ENCODE data around the gene POGZ.

Gene POGZ

DNA sequence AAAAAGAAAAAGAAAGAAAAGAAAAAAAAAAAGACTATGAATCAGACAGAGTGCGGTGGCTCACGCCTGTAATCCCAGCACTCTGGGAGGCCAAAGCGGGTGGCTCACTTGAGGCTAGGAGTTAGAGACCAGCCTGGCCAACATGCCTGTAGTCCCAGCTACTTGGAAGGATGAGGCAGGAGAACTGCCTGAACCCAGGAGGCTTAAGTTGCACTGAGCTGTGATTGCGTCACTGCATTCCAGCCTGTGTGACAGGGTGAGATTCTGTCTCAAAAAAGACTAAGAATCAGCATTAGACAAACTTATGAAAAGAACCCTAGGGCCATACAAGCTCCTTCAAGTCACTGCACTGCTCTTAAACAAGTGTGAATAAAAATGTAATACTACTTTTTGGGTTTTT lies 43.1 kb downstream of the POGZ start:
- no peak; the same call in 2 of the 3 replicates for ATAC-seq
- TF ChIP-seq SNAI2 (CRISPR knock-in tag; IDR thresholded peaks at IDR 0.05) = no peak
- no peak for TF ChIP-seq RARB (CRISPR knock-in tag; IDR thresholded peaks at IDR 0.05)
- TF ChIP-seq ZC3H10 (CRISPR knock-in tag; IDR thresholded peaks at IDR 0.05) = no peak
- TF ChIP-seq CSDC2 (CRISPR knock-in tag; IDR thresholded peaks at IDR 0.05) = no peak
- no peak for TF ChIP-seq TCF4 (CRISPR knock-in tag; IDR thresholded peaks at IDR 0.05; ENCODE audit: borderline replicate concordance)
- TF ChIP-seq, protein P1, sequence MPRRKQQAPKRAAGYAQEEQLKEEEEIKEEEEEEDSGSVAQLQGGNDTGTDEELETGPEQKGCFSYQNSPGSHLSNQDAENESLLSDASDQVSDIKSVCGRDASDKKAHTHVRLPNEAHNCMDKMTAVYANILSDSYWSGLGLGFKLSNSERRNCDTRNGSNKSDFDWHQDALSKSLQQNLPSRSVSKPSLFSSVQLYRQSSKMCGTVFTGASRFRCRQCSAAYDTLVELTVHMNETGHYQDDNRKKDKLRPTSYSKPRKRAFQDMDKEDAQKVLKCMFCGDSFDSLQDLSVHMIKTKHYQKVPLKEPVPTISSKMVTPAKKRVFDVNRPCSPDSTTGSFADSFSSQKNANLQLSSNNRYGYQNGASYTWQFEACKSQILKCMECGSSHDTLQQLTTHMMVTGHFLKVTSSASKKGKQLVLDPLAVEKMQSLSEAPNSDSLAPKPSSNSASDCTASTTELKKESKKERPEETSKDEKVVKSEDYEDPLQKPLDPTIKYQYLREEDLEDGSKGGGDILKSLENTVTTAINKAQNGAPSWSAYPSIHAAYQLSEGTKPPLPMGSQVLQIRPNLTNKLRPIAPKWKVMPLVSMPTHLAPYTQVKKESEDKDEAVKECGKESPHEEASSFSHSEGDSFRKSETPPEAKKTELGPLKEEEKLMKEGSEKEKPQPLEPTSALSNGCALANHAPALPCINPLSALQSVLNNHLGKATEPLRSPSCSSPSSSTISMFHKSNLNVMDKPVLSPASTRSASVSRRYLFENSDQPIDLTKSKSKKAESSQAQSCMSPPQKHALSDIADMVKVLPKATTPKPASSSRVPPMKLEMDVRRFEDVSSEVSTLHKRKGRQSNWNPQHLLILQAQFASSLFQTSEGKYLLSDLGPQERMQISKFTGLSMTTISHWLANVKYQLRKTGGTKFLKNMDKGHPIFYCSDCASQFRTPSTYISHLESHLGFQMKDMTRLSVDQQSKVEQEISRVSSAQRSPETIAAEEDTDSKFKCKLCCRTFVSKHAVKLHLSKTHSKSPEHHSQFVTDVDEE (CRISPR knock-in tag; IDR thresholded peaks at IDR 0.05) = no peak

DNA sequence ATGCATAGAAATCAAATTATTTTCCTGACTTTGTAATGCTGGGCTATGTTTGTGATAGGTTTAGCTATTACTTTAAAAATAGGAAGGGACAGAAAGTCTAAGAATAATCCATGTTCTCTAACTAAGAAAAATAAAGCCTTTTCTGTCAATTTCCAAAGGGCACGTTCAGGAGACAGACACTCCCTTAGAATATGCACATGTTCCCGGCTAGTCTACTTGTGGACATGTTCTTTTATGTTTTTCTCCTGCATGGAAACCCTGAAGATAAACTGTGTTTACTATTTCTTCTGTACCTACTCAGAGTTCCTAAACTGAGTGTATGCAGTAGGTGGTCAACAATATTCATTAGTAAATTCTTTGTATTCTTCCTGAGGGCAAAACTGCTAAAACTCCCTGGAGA lies 47.4 kb downstream of the POGZ start:
- no peak for TF ChIP-seq ESRRG (CRISPR knock-in tag; IDR thresholded peaks at IDR 0.05)
- no peak for TF ChIP-seq ZNF70 (CRISPR knock-in tag; IDR thresholded peaks at IDR 0.05)
- TF ChIP-seq TOX (CRISPR knock-in tag; IDR thresholded peaks at IDR 0.05; ENCODE audit: borderline replicate concordance) = no peak
- TF ChIP-seq, protein P2, sequence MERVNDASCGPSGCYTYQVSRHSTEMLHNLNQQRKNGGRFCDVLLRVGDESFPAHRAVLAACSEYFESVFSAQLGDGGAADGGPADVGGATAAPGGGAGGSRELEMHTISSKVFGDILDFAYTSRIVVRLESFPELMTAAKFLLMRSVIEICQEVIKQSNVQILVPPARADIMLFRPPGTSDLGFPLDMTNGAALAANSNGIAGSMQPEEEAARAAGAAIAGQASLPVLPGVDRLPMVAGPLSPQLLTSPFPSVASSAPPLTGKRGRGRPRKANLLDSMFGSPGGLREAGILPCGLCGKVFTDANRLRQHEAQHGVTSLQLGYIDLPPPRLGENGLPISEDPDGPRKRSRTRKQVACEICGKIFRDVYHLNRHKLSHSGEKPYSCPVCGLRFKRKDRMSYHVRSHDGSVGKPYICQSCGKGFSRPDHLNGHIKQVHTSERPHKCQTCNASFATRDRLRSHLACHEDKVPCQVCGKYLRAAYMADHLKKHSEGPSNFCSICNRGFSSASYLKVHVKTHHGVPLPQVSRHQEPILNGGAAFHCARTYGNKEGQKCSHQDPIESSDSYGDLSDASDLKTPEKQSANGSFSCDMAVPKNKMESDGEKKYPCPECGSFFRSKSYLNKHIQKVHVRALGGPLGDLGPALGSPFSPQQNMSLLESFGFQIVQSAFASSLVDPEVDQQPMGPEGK (CRISPR knock-in tag; IDR thresholded peaks at IDR 0.05; ENCODE audit: borderline replicate concordance) = no peak
- ATAC-seq = no peak

DNA sequence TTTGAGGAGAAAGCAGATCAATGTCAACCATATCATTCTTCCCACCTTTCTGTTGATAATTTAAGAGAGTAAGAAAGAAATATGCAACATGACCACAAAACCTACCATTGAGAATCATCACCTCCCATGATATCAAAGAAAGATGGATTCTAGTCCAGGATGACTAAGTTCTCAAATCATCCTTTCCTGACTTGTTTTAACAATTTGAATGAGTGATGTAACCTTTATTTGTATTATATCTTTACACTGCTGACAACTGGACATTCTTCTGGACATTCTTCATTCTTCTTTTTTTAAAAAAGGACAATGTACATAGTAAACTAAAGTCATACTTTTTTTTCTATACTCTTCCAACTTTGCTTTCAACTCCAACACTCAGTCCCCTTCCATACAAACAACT lies 50.4 kb downstream of the POGZ start:
- ATAC-seq = no peak
- no peak for TF ChIP-seq PPARA (CRISPR knock-in tag; IDR thresholded peaks at IDR 0.05; ENCODE audit: borderline replicate concordance)
- TF ChIP-seq SNAI2 (CRISPR knock-in tag; IDR thresholded peaks at IDR 0.05) = no peak

DNA sequence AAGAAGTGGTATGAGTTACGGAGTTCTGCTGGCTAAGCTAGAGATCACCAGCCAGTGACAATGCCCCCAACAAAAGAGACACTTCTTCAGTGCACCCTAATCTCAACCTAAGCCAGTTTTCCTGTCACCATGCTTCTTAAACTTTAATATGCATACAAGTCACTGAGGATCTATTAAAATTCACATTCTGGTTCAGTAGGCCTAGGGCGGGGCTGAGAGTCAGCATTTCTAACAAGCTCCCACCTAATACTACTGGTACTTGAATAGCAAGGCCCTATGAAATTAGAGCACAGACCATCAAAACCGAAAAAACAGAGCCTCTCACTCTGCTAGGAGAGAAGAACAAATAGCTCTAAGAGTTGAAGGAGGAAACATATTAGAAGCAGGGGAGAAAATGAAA lies 52.0 kb downstream of the POGZ start:
- TF ChIP-seq, protein P2 (CRISPR knock-in tag; IDR thresholded peaks at IDR 0.05; ENCODE audit: borderline replicate concordance) = no peak
- no peak for TF ChIP-seq ZNF8 (CRISPR knock-in tag; IDR thresholded peaks at IDR 0.05)
- TF ChIP-seq TOX (CRISPR knock-in tag; IDR thresholded peaks at IDR 0.05; ENCODE audit: borderline replicate concordance) = no peak
- TF ChIP-seq ISL1 (CRISPR knock-in tag; IDR thresholded peaks at IDR 0.05) = no peak
- no peak for TF ChIP-seq TCF4 (CRISPR knock-in tag; IDR thresholded peaks at IDR 0.05; ENCODE audit: borderline replicate concordance)
- no peak for TF ChIP-seq ESRRG (CRISPR knock-in tag; IDR thresholded peaks at IDR 0.05)
- TF ChIP-seq, protein P1 (CRISPR knock-in tag; IDR thresholded peaks at IDR 0.05) = no peak
- no peak for TF ChIP-seq SNAI2 (CRISPR knock-in tag; IDR thresholded peaks at IDR 0.05)
- no peak for TF ChIP-seq GLIS3 (CRISPR knock-in tag; IDR thresholded peaks at IDR 0.05)
- no peak for TF ChIP-seq ZFP30 (CRISPR knock-in tag; IDR thresholded peaks at IDR 0.05)
- TF ChIP-seq ZFP3 (CRISPR knock-in tag; IDR thresholded peaks at IDR 0.05) = no peak
- no peak for TF ChIP-seq ZC3H10 (CRISPR knock-in tag; IDR thresholded peaks at IDR 0.05)
- no peak for TF ChIP-seq OSR1 (CRISPR knock-in tag; IDR thresholded peaks at IDR 0.05)
- TF ChIP-seq ZNF565 (CRISPR knock-in tag; conservative IDR thresholded peaks at IDR 0.05; ENCODE audit: low read depth) = no peak
- TF ChIP-seq, protein P3, sequence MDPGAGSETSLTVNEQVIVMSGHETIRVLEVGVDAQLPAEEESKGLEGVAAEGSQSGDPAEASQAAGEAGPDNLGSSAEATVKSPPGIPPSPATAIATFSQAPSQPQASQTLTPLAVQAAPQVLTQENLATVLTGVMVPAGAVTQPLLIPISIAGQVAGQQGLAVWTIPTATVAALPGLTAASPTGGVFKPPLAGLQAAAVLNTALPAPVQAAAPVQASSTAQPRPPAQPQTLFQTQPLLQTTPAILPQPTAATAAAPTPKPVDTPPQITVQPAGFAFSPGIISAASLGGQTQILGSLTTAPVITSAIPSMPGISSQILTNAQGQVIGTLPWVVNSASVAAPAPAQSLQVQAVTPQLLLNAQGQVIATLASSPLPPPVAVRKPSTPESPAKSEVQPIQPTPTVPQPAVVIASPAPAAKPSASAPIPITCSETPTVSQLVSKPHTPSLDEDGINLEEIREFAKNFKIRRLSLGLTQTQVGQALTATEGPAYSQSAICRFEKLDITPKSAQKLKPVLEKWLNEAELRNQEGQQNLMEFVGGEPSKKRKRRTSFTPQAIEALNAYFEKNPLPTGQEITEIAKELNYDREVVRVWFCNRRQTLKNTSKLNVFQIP (CRISPR knock-in tag; IDR thresholded peaks at IDR 0.05; ENCODE audit: borderline replicate concordance, low read depth) = no peak
- no peak for TF ChIP-seq BACH2 (CRISPR knock-in tag; IDR thresholded peaks at IDR 0.05; ENCODE audit: borderline replicate concordance)
- no peak for TF ChIP-seq CSDC2 (CRISPR knock-in tag; IDR thresholded peaks at IDR 0.05)
- TF ChIP-seq, protein P4, sequence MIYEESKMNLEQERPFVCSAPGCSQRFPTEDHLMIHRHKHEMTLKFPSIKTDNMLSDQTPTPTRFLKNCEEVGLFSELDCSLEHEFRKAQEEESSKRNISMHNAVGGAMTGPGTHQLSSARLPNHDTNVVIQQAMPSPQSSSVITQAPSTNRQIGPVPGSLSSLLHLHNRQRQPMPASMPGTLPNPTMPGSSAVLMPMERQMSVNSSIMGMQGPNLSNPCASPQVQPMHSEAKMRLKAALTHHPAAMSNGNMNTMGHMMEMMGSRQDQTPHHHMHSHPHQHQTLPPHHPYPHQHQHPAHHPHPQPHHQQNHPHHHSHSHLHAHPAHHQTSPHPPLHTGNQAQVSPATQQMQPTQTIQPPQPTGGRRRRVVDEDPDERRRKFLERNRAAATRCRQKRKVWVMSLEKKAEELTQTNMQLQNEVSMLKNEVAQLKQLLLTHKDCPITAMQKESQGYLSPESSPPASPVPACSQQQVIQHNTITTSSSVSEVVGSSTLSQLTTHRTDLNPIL (CRISPR knock-in tag; IDR thresholded peaks at IDR 0.05; ENCODE audit: low read depth) = no peak
- no peak for TF ChIP-seq ARNTL (CRISPR knock-in tag; IDR thresholded peaks at IDR 0.05; ENCODE audit: borderline replicate concordance, low read depth)
- TF ChIP-seq PPARA (CRISPR knock-in tag; IDR thresholded peaks at IDR 0.05; ENCODE audit: borderline replicate concordance) = no peak
- ATAC-seq = no peak

All from SK-N-SH treated with all-trans-retinoic acid at 6 μM for 48 hours (cell line).